ENCODE results near the gene TLE3. TPM values are rescaled to one million over a fixed set of nuclear protein-coding genes. Genes with fewer than 3 reads are reported as not detected.

Gene TLE3
- total and polyA plus RNA-seq, 2 donors (not counting 1 experiment from before 2014, with no cell fraction given), result 14.6 to 16.5 TPM

GRCh38 chr15:70055601-70056051 is 42.1 kb downstream of the TLE3 start:
- Histone ChIP-seq H3K27me3 (ENCODE audit: control insufficient read depth, insufficient read depth, low read length) (no peaks in the 10 kb centered on the region), H4K20me1 (ENCODE audit: control insufficient read depth, extremely low read depth, insufficient read depth, low read length) (no peaks in the 10 kb centered on the region), H3K4me3 (replicated peaks in 1 of 4; ENCODE audit: control extremely low read depth in 1 of 4, insufficient read depth in 1 of 4, low read depth in 3 of 4, low read length in 4 of 4) (no peak overlapping the region), H3K36me3 (ENCODE audit: control insufficient read depth, insufficient read depth, low read length) (peaks cover 57% of the 10 kb centered on the region), H3K79me2 (ENCODE audit: control insufficient read depth, insufficient read depth, low read length) (no peaks in the 10 kb centered on the region), H2AFZ (ENCODE audit: low read length) (no peak overlapping the region), H3K9me3 (ENCODE audit: control insufficient read depth, insufficient read depth, low read depth, low read length) (no peaks in the 10 kb centered on the region), H3K9ac (ENCODE audit: insufficient read depth, low read length) (no peak overlapping the region), H3K4me2 (ENCODE audit: extremely low read depth, insufficient read depth, low read length) (no peak overlapping the region), H3K4me1 (ENCODE audit: control insufficient read depth, extremely low read depth, insufficient read depth, low read length) (no peaks in the 10 kb centered on the region), H3K27ac (ENCODE audit: insufficient read depth, low read length) (no peak overlapping the region)
- no peak for DNase-seq (ENCODE audit: low read depth in 2 of 2)
- TF ChIP-seq EZH2 (IDR thresholded peaks at IDR 0.05; ENCODE audit: low read length, missing control alignments) (no peak), CTCF (conservative IDR thresholded peaks at IDR 0.05 in 1 of 2, IDR thresholded peaks at IDR 0.05 in 1 of 2; ENCODE audit: low read depth in 1 of 2, low read length in 2 of 2) (no peak)

GRCh38 chr15:70054884-70055387 is 42.8 kb downstream of the TLE3 start:
- Histone ChIP-seq H3K9me3 (ENCODE audit: control insufficient read depth, insufficient read depth, low read depth, low read length) (no peaks in the 10 kb centered on the region), H3K27me3 (ENCODE audit: control insufficient read depth, insufficient read depth, low read length) (no peaks in the 10 kb centered on the region), H2AFZ (ENCODE audit: low read length) (no peak overlapping the region), H3K4me3 (replicated peaks in 1 of 4; ENCODE audit: control extremely low read depth in 1 of 4, insufficient read depth in 1 of 4, low read depth in 3 of 4, low read length in 4 of 4) (no peak overlapping the region), H3K4me1 (ENCODE audit: control insufficient read depth, extremely low read depth, insufficient read depth, low read length) (no peaks in the 10 kb centered on the region), H3K4me2 (ENCODE audit: extremely low read depth, insufficient read depth, low read length) (no peak overlapping the region), H3K27ac (ENCODE audit: insufficient read depth, low read length) (no peak overlapping the region), H4K20me1 (ENCODE audit: control insufficient read depth, extremely low read depth, insufficient read depth, low read length) (no peaks in the 10 kb centered on the region), H3K36me3 (ENCODE audit: control insufficient read depth, insufficient read depth, low read length) (peaks cover 56% of the 10 kb centered on the region), H3K9ac (ENCODE audit: insufficient read depth, low read length) (no peak overlapping the region), H3K79me2 (ENCODE audit: control insufficient read depth, insufficient read depth, low read length) (no peaks in the 10 kb centered on the region)
- no peak for DNase-seq (ENCODE audit: low read depth in 2 of 2)
- no peak for TF ChIP-seq EZH2 (IDR thresholded peaks at IDR 0.05; ENCODE audit: low read length, missing control alignments)
- TF ChIP-seq CTCF (conservative IDR thresholded peaks at IDR 0.05 in 1 of 2, IDR thresholded peaks at IDR 0.05 in 1 of 2; ENCODE audit: low read depth in 1 of 2, low read length in 2 of 2), result no peak

GRCh38 chr15:70054366-70054765 is 43.4 kb downstream of the TLE3 start:
- Histone ChIP-seq H3K4me1 (ENCODE audit: control insufficient read depth, extremely low read depth, insufficient read depth, low read length) (no peaks in the 10 kb centered on the region), H3K4me3 (replicated peaks in 1 of 4; ENCODE audit: control extremely low read depth in 1 of 4, insufficient read depth in 1 of 4, low read depth in 3 of 4, low read length in 4 of 4) (no peak overlapping the region), H3K9me3 (ENCODE audit: control insufficient read depth, insufficient read depth, low read depth, low read length) (no peaks in the 10 kb centered on the region), H3K4me2 (ENCODE audit: extremely low read depth, insufficient read depth, low read length) (no peak overlapping the region), H3K36me3 (ENCODE audit: control insufficient read depth, insufficient read depth, low read length) (peaks cover 55% of the 10 kb centered on the region), H3K79me2 (ENCODE audit: control insufficient read depth, insufficient read depth, low read length) (no peaks in the 10 kb centered on the region), H2AFZ (ENCODE audit: low read length) (no peak overlapping the region), H3K27ac (ENCODE audit: insufficient read depth, low read length) (no peak overlapping the region), H3K27me3 (ENCODE audit: control insufficient read depth, insufficient read depth, low read length) (no peaks in the 10 kb centered on the region), H4K20me1 (ENCODE audit: control insufficient read depth, extremely low read depth, insufficient read depth, low read length) (no peaks in the 10 kb centered on the region), H3K9ac (ENCODE audit: insufficient read depth, low read length) (no peak overlapping the region)
- no peak for DNase-seq (ENCODE audit: low read depth in 2 of 2)
- no peak for TF ChIP-seq EZH2 (IDR thresholded peaks at IDR 0.05; ENCODE audit: low read length, missing control alignments)
- no peak for TF ChIP-seq CTCF (conservative IDR thresholded peaks at IDR 0.05 in 1 of 2, IDR thresholded peaks at IDR 0.05 in 1 of 2; ENCODE audit: low read depth in 1 of 2, low read length in 2 of 2)

Measured in fibroblast of lung (primary cell).